Cardiac muscle cell (in vitro differentiated cells and primary cell): Measurements from ENCODE around the gene FLACC1. TPM values are rescaled to one million over a fixed set of nuclear protein-coding genes. Genes with fewer than 3 reads are reported as not detected.

ENCODE experiments used
- DNase-seq, 2 donors: peaks; one replicate each; pipeline versions ENCODE4 v3.0.0 to v3.0.0-alpha.2; 2010 to 2017; ENCODE audit warnings: low read depth in 1 of 2, low spot score in 1 of 2
- H3K27ac ChIP-seq: fragments of 200-600 bp; sonication (generic); 2 replicates; pipeline ENCODE4 v1.5.1; 2016
- H3K27me3 ChIP-seq: fragments of 200-600 bp; sonication (generic); 2 replicates; pipeline ENCODE4 v1.6.0; 2016; ENCODE audit warnings: control low read depth
- H3K36me3 ChIP-seq: fragments of 200-600 bp; sonication (generic); 2 replicates; pipeline ENCODE4 v1.5.1; 2016; ENCODE audit warnings: control low read depth
- H3K4me1 ChIP-seq: fragments of 200-600 bp; sonication (generic); 2 replicates; pipeline ENCODE4 v1.8.1; 2017; ENCODE audit warnings: low read depth, mild to moderate bottlenecking, mixed run types
- H3K4me3 ChIP-seq: fragments of 200-600 bp; sonication (generic); 2 replicates; pipeline ENCODE4 v1.5.1; 2016; ENCODE audit warnings: mild to moderate bottlenecking
- H3K9me3 ChIP-seq: fragments of 200-600 bp; sonication (generic); 2 replicates; pipeline ENCODE4 v1.5.1; 2017; ENCODE audit warnings: low read depth, mild to moderate bottlenecking, control low read depth
- polyA plus RNA-seq: library from polyadenylated mRNA; unstranded; fragments of >200 nt; fragmentation: Nextera tagmentation; extraction: Ambion mirVana; gene quantifications from 2 replicates; pipeline ENCODE4 v1.2.1, GENCODE V29; 2016
- total RNA-seq: library from RNA; depleted of rRNA; stranded (reverse); fragments of >200 nt; gene quantifications from 2 replicates; pipeline ENCODE4 v1.2.3, GENCODE V29; 2016
- TF ChIP-seq, protein P1 (sequence below): IDR thresholded peaks from 2 replicates; pipeline ENCODE4 v1.5.1; 2012; ENCODE audit warnings: low read depth, mild to moderate bottlenecking, low read length

The FLACC1 gene
- total and polyA plus RNA-seq, 2 experiments from 2014 or later, result 0.69 to 1.7 TPM

DNA sequence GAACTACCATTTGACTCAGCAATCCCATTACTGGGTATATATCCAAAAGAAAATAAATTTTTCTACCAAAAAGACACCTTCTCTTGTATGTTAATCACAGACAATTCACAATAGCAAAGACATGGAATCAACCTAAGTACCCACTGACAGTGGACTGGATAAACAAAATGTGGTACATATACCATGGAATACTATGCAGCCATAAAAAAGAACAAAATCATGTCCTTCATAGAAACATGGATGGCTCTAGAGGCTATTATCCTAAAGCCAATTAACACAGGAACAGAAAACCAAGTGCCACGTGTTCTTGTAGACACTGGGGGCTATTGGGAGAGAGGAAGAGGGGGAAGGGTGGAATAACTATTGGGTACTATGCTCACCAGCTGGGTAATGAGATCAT is 27.7 kb downstream of the FLACC1 start:
- no peak for DNase-seq

GRCh38 chr2:201327678-201328077 is 29.5 kb downstream of the FLACC1 start:
- Histone ChIP-seq H3K9me3 (no peaks in the 10 kb centered on the region), H3K4me3 (no peak overlapping the region), H3K4me1 (no peaks in the 10 kb centered on the region), H3K27me3 (no peaks in the 10 kb centered on the region), H3K27ac (no peak overlapping the region), H3K36me3 (no peaks in the 10 kb centered on the region)
- no peak for DNase-seq
- TF ChIP-seq, protein P1, sequence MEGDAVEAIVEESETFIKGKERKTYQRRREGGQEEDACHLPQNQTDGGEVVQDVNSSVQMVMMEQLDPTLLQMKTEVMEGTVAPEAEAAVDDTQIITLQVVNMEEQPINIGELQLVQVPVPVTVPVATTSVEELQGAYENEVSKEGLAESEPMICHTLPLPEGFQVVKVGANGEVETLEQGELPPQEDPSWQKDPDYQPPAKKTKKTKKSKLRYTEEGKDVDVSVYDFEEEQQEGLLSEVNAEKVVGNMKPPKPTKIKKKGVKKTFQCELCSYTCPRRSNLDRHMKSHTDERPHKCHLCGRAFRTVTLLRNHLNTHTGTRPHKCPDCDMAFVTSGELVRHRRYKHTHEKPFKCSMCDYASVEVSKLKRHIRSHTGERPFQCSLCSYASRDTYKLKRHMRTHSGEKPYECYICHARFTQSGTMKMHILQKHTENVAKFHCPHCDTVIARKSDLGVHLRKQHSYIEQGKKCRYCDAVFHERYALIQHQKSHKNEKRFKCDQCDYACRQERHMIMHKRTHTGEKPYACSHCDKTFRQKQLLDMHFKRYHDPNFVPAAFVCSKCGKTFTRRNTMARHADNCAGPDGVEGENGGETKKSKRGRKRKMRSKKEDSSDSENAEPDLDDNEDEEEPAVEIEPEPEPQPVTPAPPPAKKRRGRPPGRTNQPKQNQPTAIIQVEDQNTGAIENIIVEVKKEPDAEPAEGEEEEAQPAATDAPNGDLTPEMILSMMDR, result no peak

More for the DNA sequence above, 27.7 kb downstream of the FLACC1 start:
- H3K4me1 ChIP-seq, result no peaks in the 10 kb centered on the region
- no peaks in the 10 kb centered on the region for H3K27me3 ChIP-seq
- no peaks in the 10 kb centered on the region for H3K36me3 ChIP-seq
- no peak overlapping the region for H3K4me3 ChIP-seq
- H3K27ac ChIP-seq, result no peak overlapping the region
- no peaks in the 10 kb centered on the region for H3K9me3 ChIP-seq
- TF ChIP-seq, protein P1, result no peak

GRCh38 chr2:201322772-201323171 is 34.4 kb downstream of the FLACC1 start:
- TF ChIP-seq, protein P1, result no peak
- no peaks in the 10 kb centered on the region for H3K27me3 ChIP-seq
- no peaks in the 10 kb centered on the region for H3K4me1 ChIP-seq
- no peaks in the 10 kb centered on the region for H3K9me3 ChIP-seq
- no peak for DNase-seq
- no peak overlapping the region for H3K27ac ChIP-seq
- H3K4me3 ChIP-seq, result no peak overlapping the region
- no peaks in the 10 kb centered on the region for H3K36me3 ChIP-seq

DNA sequence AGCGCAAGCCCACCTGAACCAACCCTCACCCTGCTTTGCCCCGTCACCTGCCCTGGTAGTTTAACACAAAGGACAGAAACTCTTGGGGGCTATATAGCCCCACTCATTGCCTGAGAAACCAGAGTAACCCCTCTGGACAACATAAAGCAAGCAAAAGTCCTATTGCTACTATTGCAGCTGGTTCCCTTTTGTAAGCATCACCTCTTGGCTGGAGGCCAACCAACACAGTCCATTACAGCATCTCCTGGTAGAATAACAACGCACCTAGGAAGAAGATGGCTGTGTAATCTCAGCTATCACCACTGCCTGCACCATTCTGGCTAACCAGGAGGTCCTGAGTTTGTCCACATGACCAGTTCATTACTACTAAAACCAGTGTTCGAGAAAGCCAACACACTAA is 36.4 kb downstream of the FLACC1 start:
- Histone ChIP-seq H3K4me1 (no peaks in the 10 kb centered on the region), H3K27ac (no peak overlapping the region), H3K27me3 (no peaks in the 10 kb centered on the region), H3K4me3 (no peak overlapping the region), H3K36me3 (no peaks in the 10 kb centered on the region), H3K9me3 (no peaks in the 10 kb centered on the region)
- TF ChIP-seq, protein P1, result no peak
- peak in 1 of 2 donors; percentile 4 for DNase-seq

DNA sequence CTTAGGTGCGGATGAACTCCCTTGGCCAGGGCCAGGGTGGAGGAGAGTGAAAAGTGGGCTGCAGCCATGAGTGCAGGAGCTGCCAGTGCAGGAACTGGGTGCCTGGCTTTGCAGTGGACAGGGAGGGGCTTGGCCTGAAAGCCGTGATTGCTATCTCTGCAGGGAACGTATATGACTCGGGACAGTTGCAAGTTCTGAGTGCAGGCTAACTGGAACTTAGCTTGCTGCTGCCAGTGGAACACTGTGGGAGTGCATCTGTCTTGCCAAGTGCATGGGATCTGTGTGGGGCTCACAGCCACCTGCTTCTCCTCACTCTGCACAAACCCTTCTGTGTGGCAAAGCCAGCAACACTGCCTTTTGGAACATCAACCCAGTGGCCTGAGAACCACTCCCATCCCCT is 36.9 kb downstream of the FLACC1 start:
- no peak overlapping the region for H3K4me3 ChIP-seq
- no peaks in the 10 kb centered on the region for H3K9me3 ChIP-seq
- TF ChIP-seq, protein P1, result no peak
- no peak for DNase-seq
- no peaks in the 10 kb centered on the region for H3K27me3 ChIP-seq
- no peaks in the 10 kb centered on the region for H3K4me1 ChIP-seq
- H3K36me3 ChIP-seq, result no peaks in the 10 kb centered on the region
- H3K27ac ChIP-seq, result no peak overlapping the region

DNA sequence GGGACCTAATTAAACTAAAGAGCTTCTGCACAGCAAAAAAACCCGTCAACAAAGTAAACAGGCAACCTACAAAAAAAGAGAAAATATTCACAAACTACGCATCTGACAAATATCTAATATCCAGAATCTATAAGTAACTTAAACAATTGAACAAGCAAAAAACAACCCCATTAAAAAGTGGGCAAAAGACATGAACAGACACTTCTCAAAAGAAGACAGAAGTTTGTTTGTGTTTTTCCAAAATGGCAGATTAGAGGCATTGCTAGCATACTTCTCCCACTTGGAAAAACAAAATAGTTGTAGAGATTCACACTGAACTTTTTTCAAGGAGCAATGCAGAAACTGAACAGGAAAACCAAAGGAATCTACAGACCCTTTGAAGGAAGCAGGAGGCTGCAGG is 37.6 kb downstream of the FLACC1 start:
- Histone ChIP-seq H3K9me3 (no peaks in the 10 kb centered on the region), H3K4me1 (no peaks in the 10 kb centered on the region), H3K27me3 (no peaks in the 10 kb centered on the region), H3K36me3 (no peaks in the 10 kb centered on the region), H3K4me3 (no peak overlapping the region), H3K27ac (no peak overlapping the region)
- DNase-seq, result no peak
- TF ChIP-seq, protein P1, result no peak
